ENCODE results near the gene WWOX. TPM values are rescaled to one million over a fixed set of nuclear protein-coding genes. Genes with fewer than 3 reads are reported as not detected.

WWOX gene
- total RNA-seq, 1 experiment from 2014 or later: 15.6 TPM

GRCh38 chr16:78212674-78213073 is 113.2 kb downstream of the WWOX start:
- H3K27ac ChIP-seq (ENCODE audit: insufficient read length, low read depth, low read length): no peak overlapping the region
- WGBS (ENCODE audit: extremely low coverage, insufficient read length, low lambda C conversion rate): no CpG with 5 or more reads among the region's 7 CpGs
- H3K4me3 Mint-ChIP-seq: no peak overlapping the region
- no peak for DNase-seq
- no peaks in the 10 kb centered on the region for H3K9me3 Mint-ChIP-seq
- H2BK12ac ChIP-seq (ENCODE audit: insufficient read length, low read depth, low read length): no peak overlapping the region
- no peaks in the 10 kb centered on the region for H3K27me3 Mint-ChIP-seq (ENCODE audit: low read depth)
- H2BK20ac ChIP-seq (ENCODE audit: low read depth, low read length, poor library complexity, severe bottlenecking): no peak overlapping the region
- H4K91ac ChIP-seq (ENCODE audit: insufficient read length, low read depth, low read length): no peak overlapping the region
- H4K8ac ChIP-seq (replicated peaks; ENCODE audit: insufficient read length, low read depth, low read length): no peak overlapping the region
- peaks cover 4% of the 10 kb centered on the region for H3K4me1 ChIP-seq (ENCODE audit: insufficient read depth, low read length)
- peaks cover 17 to 22% of the 10 kb centered on the region in 2 experiments for H3K4me1 Mint-ChIP-seq
- no peak overlapping the region for H3K18ac ChIP-seq (ENCODE audit: insufficient read length, low read depth, low read length)
- no peak overlapping the region for H3K56ac ChIP-seq (ENCODE audit: insufficient read length, low read depth, low read length)
- H3K23ac ChIP-seq (ENCODE audit: insufficient read length, low read depth, low read length): no peak overlapping the region
- peak overlapping the region in 1 of 3 experiments; percentile 9; a peak in 1 of 7 replicates for H3K27ac Mint-ChIP-seq
- no peaks in the 10 kb centered on the region for H3K9me3 ChIP-seq (ENCODE audit: control insufficient read depth, low read depth, low read length)
- H2BK15ac ChIP-seq (ENCODE audit: low read depth, low read length): no peak overlapping the region
- H3K79me1 ChIP-seq (ENCODE audit: insufficient read depth, low read depth, low read length, poor library complexity, severe bottlenecking): no peaks in the 10 kb centered on the region
- H2BK5ac ChIP-seq (ENCODE audit: insufficient read length, low read length): no peak overlapping the region
- H2BK120ac ChIP-seq (ENCODE audit: low read depth, low read length, poor library complexity, severe bottlenecking): no peak overlapping the region
- H3K36me3 Mint-ChIP-seq (ENCODE audit: insufficient read depth in 1 of 3, low read depth in 3 of 3): no peaks in the 10 kb centered on the region
- no peaks in the 10 kb centered on the region for H3K27me3 ChIP-seq (ENCODE audit: insufficient read depth, low read length)
- H4K5ac ChIP-seq (ENCODE audit: insufficient read length, low read depth, low read length): no peak overlapping the region
- H3T11ph ChIP-seq (ENCODE audit: low read length): no peak overlapping the region
- no peak overlapping the region for H2AK5ac ChIP-seq (ENCODE audit: insufficient read length, low read length)
- no peak overlapping the region for H3K14ac ChIP-seq (ENCODE audit: insufficient read depth, low read length)
- no peaks in the 10 kb centered on the region for H3K79me2 ChIP-seq (ENCODE audit: insufficient read depth, low read length)
- TF ChIP-seq CTCF (conservative IDR thresholded peaks at IDR 0.05): no peak
- no peaks in the 10 kb centered on the region for H3K23me2 ChIP-seq (ENCODE audit: insufficient read length, low read depth, low read length, poor library complexity, severe bottlenecking)
- no peaks in the 10 kb centered on the region for H4K20me1 ChIP-seq (ENCODE audit: control insufficient read depth, insufficient read depth, insufficient read length)
- H3K4ac ChIP-seq (ENCODE audit: low read depth, low read length): no peak overlapping the region
- no peak overlapping the region for H3K9ac ChIP-seq (ENCODE audit: extremely low read depth, insufficient read length, low read length)
- H2AFZ ChIP-seq (ENCODE audit: low read length): no peak overlapping the region
- H3K4me2 ChIP-seq (ENCODE audit: insufficient read depth, insufficient read length, low read length): no peak overlapping the region
